Islet of Langerhans (tissue), 1 donor: ENCODE measurements around the gene TAS2R38.

Source experiments
- FAIRE-seq: peaks from one replicate; lab custom pipeline; 2011; peaks lifted over from hg19 to GRCh38; lab: Jason Lieb, UNC

TAS2R38 gene

DNA sequence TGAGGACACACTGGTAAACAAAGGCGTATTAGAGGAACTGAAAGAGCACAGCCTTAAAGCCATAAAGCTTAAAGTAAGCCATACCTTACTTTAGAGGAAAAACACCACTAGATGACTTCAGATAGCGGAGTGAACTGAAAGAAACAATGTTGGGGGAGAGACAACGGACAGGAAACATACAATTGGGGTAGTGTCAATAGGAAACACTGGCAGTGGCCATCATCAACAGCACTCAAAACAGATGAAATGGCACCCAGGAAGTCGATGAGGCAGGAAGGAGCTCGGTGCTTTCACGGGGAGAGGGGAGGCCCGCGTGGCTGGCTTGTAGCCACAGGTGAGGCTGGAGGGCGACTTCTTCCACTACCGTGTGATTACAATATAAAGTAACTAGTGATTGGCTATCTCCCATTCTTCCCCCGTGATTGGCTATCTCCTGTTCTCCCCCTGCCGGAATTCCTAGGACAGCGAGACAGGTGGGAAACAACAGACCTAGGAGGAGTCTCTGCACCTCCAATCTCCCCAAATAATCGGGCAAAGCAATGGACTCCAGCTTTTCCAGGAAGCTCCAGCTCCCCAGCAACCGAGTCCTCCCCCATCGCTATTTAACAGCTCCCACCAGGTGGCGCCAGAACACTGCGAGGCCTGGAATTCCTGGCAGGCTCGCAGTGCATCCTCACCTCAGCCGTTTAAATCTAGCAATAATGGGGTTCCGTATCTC, 2.4 kb upstream of the TAS2R38 start:
- FAIRE-seq, result peak; percentile 38

DNA sequence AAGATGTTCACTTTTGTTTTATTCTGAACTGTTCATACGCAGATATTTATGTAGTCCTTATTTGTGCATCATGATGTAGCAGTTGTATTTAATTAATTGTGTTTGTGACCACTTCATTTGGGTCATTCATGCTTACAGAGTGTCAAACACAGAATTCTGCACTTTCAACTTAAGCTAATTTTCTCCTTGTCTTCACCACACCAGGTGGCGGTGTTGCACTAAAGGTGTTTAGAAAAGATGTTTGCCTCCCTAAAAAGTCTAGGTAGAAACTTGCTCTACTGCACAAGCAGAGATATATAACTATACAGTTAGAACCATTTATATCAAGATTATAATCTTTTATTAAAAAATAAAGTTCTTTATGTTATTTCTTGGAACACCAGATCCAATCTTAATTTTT, 1.3 kb upstream of the TAS2R38 start:
- peak; percentile 81 for FAIRE-seq

DNA sequence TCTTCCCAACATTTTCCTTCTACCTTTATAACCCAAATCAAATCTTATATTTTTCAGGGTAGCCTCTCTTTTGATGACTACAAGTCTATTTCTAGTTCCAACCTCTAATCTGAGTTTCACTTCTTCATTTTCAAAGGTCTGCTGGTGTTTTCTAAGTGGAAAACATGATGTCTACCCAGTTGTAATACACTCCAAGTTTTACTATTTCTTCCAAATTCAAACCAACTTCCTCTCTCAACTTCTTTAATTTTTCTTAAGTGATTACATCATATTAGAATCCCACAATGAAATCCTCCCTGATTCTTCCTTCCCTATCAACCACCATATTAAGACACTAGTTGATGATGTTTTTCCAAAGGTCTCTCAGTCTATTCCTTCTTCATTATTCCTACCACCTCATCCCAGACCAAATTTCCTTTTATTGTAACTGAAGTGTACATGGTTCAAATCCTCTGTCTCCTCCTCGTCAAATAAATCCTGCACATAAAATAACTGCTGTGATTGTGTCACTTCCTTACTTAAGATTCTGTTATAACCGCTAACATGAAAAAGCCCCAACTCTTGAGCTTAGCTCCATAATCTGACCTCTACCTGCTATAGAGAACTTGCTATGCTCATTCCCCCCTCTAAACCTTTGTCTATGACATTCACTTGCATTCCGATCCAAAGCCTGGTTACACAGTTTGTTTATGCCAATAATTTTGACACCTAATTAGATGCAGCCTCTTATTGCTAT, 12.7 kb downstream of the TAS2R38 start:
- FAIRE-seq, result no peak

DNA sequence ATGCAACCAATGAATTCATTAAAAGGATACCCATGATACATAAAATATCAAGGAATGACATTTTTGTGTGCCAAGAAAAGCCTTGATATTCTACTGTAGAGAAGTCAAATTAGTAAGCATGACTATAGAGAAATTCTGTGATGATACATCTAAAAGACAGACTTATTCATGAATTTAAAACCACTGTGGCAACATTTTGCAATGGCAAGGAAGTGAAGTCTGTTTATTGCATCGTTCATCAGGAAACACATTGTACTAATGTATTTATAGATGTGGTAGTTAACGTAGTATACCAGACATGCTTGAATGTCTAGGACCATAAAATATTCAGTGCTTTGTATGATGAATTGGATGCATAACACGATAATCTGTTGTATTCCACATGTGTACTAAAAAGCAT, 17.5 kb downstream of the TAS2R38 start:
- FAIRE-seq, result no peak

DNA sequence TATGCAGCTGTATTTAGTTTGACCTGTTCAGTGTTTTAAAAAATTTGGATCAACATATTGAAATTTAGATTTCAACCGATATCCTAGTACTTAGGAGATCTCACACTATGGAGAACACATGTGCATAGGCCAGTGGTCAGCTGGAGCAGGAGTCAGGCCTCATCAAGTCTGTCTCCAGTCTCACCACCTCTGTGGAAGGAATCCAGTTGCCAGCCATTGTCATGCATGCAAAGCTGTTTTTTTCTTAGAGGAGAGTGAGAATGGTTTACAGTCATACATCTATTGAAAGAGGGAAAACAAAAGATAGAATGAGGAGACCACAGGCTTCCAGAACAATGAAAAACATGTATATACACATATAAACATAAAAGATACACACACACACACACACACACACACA, 19.2 kb downstream of the TAS2R38 start:
- FAIRE-seq, result no peak

DNA sequence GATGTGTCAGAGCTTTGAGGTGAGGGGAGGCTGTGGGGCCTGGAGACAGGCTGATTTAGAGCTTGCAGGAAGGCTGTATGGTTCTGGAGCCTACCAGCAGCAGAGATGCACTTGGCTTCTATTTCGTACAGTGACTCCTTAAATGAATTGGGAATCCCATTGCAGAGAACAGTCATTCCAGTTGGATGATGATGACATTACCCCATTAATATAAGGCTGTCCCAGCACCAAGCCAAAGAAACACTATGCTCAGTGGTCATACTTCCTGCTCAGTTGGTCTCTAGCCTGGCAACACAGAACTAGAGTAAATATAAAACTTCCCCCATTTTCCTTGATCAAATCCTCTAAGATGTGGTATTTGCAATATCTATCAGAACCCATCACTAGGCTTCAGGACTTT, 21.1 kb downstream of the TAS2R38 start:
- FAIRE-seq, result no peak

DNA sequence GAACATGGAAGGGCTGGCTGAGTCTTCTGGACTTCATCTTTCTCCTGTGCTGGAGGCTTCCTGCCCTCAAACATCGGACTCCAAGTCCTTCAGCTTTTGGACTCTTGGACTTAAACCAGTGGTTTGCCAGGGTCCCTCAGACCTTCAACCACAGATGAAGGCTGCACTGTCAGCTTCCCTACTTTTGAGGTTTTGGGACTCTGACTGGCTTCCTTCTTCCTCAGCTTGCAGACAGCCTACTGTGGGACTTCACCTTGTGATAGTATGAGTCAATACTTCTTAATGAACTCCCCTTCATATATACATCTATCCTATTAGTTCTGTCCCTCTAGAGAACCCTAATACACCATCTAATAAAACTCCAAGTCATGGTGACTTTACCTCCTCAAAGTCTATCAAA, 22.8 kb downstream of the TAS2R38 start:
- no peak for FAIRE-seq

DNA sequence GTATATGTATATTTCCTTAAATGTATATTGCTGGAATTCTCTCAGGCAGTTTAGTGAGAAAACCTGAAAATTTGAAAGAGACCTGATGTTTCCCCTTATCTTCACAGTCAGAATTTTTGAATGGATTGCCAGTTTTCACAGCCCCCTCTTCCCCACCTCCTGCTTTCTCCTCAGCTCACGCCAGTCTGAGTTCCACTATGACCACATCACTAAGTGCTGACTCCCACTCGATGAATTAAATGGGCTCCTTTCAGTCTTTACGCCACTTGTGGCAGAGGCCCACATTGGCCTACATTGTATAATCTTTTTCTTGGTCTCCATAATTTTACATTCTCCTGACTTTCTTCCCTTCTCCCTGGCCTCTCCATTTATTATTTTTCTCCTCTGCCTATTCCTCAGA, 23.7 kb downstream of the TAS2R38 start:
- no peak for FAIRE-seq

DNA sequence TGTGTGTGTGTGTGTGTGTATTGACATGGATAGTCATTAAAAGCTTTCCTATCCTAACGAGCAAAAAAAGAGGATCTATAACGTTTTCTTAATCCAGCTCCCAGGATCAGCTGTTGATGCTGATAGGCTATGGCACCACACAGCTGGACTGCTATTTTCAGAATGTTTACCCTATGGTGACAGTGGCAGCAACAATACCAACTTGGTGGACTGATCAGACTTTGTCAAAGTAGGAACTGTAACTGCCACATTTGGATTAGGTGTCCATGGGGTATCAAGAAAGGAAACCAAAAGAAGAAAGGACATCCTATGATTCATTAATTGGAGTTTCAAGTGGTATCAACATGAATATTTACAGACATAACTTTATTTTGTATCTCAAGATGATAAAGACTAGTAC, 24.1 kb downstream of the TAS2R38 start:
- no peak for FAIRE-seq

DNA sequence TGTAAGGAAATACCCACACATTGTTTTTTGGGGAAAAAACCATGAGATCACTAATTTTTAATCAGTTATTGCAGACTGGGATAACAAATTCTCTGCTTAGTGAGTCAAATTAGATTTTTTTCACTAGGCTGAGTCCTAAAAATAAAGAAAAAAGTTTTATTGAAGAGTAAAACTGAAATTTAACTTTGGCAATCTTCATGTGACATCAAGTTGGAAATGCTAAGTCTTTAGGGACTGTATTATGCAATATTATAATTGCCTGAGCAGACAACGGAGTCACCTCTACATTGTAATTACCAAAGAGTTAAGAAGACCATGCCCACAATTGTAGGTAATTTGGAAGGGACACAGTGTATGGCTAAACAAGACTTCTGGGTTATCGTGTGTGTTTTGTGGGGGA, 24.6 kb downstream of the TAS2R38 start:
- FAIRE-seq, result no peak

DNA sequence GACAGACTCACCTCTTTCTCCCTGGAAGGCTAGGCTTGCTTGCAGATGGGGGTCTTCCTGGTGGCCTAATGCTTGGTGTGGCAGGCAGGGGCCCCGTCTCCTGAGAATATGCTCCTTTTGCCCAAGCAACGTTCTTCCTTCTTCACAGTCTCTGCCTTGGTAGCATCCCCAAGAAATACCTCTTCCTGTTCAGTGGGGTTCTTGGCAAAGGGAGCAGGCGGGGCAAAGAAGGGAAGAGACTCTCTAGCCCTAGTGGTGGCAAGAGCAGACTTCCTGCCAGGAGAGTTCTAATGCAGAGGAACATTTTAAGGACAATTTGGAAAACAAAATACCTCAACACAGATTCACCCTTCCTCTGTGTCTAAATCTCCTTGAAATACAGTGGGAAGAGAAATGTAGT, 26.8 kb downstream of the TAS2R38 start, which contains the start of gene CLEC5A:
Gene CLEC5A (minus strand): TSS at position 179 of the 400 bp plus-strand sequence. CDS start 682 bp downstream, outside the sequence.
- FAIRE-seq, result no peak

DNA sequence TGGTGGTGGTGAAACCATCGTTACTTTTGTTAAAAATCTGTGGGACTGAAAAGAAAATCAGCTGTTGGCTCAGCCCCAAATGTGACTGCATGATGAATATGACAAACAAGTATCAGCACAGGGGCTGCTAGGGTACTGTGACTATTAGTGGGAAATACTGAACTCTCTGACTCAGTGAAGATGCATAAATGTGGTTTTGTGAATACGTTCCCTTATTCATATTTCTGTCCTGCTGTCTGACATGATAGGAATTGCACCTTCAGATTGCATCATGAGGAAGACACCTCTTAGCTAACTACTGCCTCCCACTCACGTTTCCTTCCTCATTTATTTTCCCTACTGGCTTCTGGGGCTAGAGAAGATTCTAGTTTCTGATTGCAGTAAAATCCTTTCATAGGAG, 28.2 kb downstream of the TAS2R38 start:
- no peak for FAIRE-seq

DNA sequence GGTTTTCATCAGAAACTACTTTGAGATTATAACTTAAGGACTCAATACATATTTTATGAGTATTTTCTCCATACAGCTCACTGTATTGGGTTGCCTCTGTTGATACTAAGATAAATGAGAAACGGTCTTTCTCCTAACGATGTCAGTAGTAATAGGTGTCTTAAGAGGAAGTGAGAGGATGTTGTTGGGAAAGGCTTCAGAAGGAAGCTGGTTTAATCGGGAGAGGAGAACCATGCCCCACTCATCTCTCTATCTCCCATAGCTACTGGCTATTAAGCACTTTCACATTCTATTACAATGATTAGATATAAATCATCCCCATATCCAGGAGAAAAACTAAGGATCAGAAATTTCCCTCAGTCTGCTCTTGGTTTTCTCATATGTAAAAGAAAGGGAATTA, 28.8 kb downstream of the TAS2R38 start:
- FAIRE-seq, result no peak

DNA sequence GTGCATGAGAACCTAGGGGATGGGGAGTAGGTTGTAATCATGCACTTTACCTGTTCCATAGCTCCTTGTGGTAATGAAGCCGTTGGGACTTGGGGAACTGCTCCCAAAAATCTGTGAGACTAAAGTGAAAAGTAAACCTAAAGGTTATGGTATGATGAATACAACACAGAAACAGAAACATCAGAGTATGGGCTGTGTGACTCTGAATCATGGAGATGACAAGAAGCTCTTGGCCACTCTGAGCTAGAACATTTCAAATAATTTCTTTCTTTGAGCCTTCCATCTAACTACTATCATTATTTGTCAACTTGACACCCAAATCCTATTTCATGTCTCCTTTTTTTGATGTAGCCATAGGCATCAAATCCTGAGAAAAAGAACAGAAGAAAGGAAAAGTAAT, 29.7 kb downstream of the TAS2R38 start:
- no peak for FAIRE-seq

DNA sequence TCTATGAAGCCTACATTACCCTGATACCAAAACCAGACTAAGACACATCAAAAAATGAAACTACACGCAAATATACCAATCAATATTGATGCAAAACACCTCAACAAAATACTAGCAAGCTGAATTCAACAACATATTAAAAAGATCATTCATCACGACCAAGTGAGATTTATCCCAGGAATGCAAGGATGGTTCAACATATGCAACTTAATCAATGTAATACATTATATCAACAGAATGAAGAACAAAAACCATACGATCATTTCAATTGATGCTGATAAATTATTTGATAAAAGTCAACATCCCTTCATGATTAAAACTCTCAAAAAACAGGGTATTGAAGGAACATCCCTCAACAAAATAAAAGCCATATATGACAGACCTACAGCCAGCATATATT, 32.5 kb downstream of the TAS2R38 start:
- FAIRE-seq, result no peak

DNA sequence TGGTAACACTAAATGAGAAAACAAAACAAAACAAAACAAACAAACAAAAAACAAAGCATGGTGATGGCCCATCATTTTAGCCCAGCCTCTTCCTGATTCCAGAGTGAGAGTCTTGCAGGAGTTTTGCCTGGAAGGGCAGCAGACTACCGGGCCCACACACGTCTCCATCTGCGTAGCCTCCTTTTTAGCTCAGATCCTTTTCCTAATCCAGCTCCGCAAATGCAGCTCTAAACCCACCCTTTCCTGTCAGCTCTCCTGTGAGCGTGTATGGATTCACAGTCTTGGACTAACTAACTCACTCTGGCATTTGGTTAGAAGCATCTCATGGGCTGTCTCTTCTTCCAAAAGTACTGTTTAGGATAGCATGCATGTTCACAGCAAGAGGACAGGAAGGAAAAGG, 43.4 kb downstream of the TAS2R38 start:
- FAIRE-seq, result no peak

DNA sequence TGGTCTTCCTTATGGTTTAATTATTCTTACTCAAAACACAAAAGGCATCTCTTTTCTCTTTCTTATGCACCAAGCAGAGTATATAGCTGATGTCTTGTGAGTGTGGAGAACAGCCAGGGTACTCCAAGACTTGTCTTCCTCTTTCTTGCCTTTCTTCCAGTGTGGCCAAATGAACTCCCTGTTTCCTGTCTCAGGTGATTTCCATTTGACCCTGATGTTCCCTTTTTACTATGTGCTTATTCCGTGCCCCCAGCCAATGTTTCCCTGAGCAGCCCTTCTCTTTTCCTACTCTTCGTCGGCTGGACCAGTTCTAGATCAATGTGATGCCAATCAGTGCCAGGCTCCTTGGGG, 44.8 kb downstream of the TAS2R38 start:
- FAIRE-seq, result no peak

DNA sequence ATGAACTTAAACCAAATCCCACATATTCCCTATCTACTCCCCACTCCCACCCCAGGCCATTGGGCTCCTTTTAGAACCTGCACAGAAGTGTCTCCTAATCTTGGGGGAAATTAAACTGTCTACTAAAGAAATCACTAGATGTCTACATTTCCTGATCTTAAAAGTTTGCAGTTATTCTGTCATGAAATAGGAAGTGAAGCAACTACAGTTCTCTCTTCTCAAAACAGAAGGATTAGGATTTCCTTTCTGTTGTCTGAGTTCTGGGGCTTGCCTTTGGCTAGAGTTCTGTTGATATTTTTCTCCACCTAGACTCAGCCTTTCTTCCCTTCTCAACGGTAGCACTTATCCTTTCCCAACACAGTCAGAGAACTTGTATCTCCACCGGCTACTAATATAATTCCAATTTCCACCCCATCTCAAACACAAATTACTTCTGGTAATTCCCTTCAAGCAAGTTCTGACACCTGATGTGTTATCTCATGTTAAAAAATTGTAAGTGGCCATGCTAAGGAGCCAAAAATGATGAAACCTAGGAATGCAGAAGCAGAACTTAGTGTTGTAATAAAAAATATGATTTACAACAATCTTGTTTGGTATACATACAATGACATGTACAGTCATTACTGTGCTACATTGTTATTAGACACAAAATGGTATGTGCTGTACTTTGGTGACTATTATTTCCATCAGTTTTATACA, 45.3 kb downstream of the TAS2R38 start:
- no peak for FAIRE-seq
